Smooth muscle cell (in vitro differentiated cells): ENCODE measurements around the gene DAPK2. TPM values are rescaled to one million over a fixed set of nuclear protein-coding genes. Genes with fewer than 3 reads are reported as not detected.
"Not testable (repeated sequence)": the region's sequence is repeated elsewhere in the genome, so short reads cannot be mapped to it uniquely, and the experiment has no call there.

ENCODE experiments used
- DNase-seq: peaks from one replicate; lab custom pipeline; 2025; ENCODE audit not compliant: unreplicated experiment; lab: John Stamatoyannopoulos, UW
- H2AFZ ChIP-seq: fragments of 200-600 bp; sonication (generic); 2 replicates; pipeline ENCODE4 v1.6.0; 2016; ENCODE audit warnings: antibody characterized with exemption, low read depth, mild to moderate bottlenecking
- H3F3A ChIP-seq: fragments of 200-600 bp; sonication (generic); 2 replicates; pipeline ENCODE4 v1.6.0; 2017; ENCODE audit warnings: antibody characterized with exemption, low read depth
- H3K27ac ChIP-seq: fragments of 200-600 bp; sonication (generic); 2 replicates; pipeline ENCODE4 v1.5.1; 2016; ENCODE audit warnings: low read depth, mild to moderate bottlenecking
- H3K27me3 ChIP-seq: fragments of 200-600 bp; sonication (generic); 2 replicates; pipeline ENCODE4 v1.6.1; 2016; ENCODE audit warnings: low read depth, mild to moderate bottlenecking
- H3K36me3 ChIP-seq: fragments of 200-600 bp; sonication (generic); 2 replicates; pipeline ENCODE4 v1.5.1; 2016; ENCODE audit warnings: low read depth
- H3K4me1 ChIP-seq: fragments of 200-600 bp; sonication (generic); 2 replicates; pipeline ENCODE4 v1.5.1; 2016; ENCODE audit warnings: low read depth
- H3K4me2 ChIP-seq: fragments of 200-600 bp; sonication (generic); 2 replicates; pipeline ENCODE4 v1.6.0; 2016; ENCODE audit warnings: mild to moderate bottlenecking
- H3K4me3 ChIP-seq: fragments of 200-600 bp; sonication (generic); 2 replicates; pipeline ENCODE4 v1.5.1; 2016; ENCODE audit warnings: mild to moderate bottlenecking
- H3K79me2 ChIP-seq: fragments of 200-600 bp; sonication (generic); 2 replicates; pipeline ENCODE4 v1.6.0; 2016; ENCODE audit warnings: low read depth, mild to moderate bottlenecking
- H3K9ac ChIP-seq: fragments of 200-600 bp; sonication (generic); 2 replicates; pipeline ENCODE4 v1.6.0; 2016; ENCODE audit warnings: low read depth
- H3K9me3 ChIP-seq: fragments of 200-600 bp; sonication (generic); replicated peaks from 2 replicates; pipeline ENCODE4 v1.5.1; 2016; ENCODE audit warnings: low read depth
- H4K20me1 ChIP-seq: fragments of 200-600 bp; sonication (generic); 2 replicates; pipeline ENCODE4 v1.6.0; 2016; ENCODE audit warnings: low read depth
- CTCF ChIP-seq: fragments of 200-600 bp; sonication (generic); IDR thresholded peaks from 2 replicates; pipeline ENCODE4 v1.5.1; 2017; ENCODE audit warnings: borderline replicate concordance, mild to moderate bottlenecking, antibody characterized with exemption; ENCODE audit not compliant: insufficient read depth, poor library complexity, severe bottlenecking
- WGBS: methylation state at CpG from one replicate; pipeline ENCODE4 v1.1.7; 2016; ENCODE audit warnings: low lambda C conversion rate; 5-methylcytosine and 5-hydroxymethylcytosine counted together
- polyA plus RNA-seq: library from polyadenylated mRNA; unstranded; fragments of >200 nt; fragmentation: Nextera tagmentation; extraction: Ambion mirVana; gene quantifications from 2 replicates; pipeline ENCODE4 v1.2.1, GENCODE V29; 2016
- total RNA-seq: library from RNA; depleted of rRNA; stranded (reverse); fragments of >200 nt; gene quantifications from 2 replicates; pipeline ENCODE4 v1.2.3, GENCODE V29; 2014

Gene DAPK2
- total and polyA plus RNA-seq, 2 experiments from 2014 or later, result not detected

- no peak for TF ChIP-seq CTCF
- no peaks in the 10 kb centered on the region for H3K9me3 ChIP-seq
- H3K79me2 ChIP-seq, result no peaks in the 10 kb centered on the region
- no peak overlapping the region for H3K9ac ChIP-seq
- no peaks in the 10 kb centered on the region for H4K20me1 ChIP-seq
- no peak for DNase-seq
- no peaks in the 10 kb centered on the region for H3K36me3 ChIP-seq
- H3K27me3 ChIP-seq, result no peaks in the 10 kb centered on the region
- H3K27ac ChIP-seq, result no peak overlapping the region
- H3F3A ChIP-seq, result no peaks in the 10 kb centered on the region
- 91% methylated on average over 4 of the region's 4 CpGs for WGBS
- no peak overlapping the region for H3K4me2 ChIP-seq
- peaks cover 13% of the 10 kb centered on the region for H3K4me1 ChIP-seq
- no peak overlapping the region for H3K4me3 ChIP-seq
- no peak overlapping the region for H2AFZ ChIP-seq
Measured at GRCh38 chr15:63968122-63968524, 78.2 kb downstream of the DAPK2 start.

GRCh38 chr15:63967616-63968015 is 78.7 kb downstream of the DAPK2 start:
- Histone ChIP-seq H3F3A (no peaks in the 10 kb centered on the region), H3K27ac (no peak overlapping the region), H3K4me1 (peaks cover 8% of the 10 kb centered on the region), H3K4me3 (no peak overlapping the region), H3K4me2 (no peak overlapping the region), H2AFZ (no peak overlapping the region), H3K36me3 (no peaks in the 10 kb centered on the region), H4K20me1 (no peaks in the 10 kb centered on the region), H3K79me2 (no peaks in the 10 kb centered on the region), H3K27me3 (no peaks in the 10 kb centered on the region), H3K9me3 (no peaks in the 10 kb centered on the region), H3K9ac (no peak overlapping the region)
- DNase-seq, result no peak
- TF ChIP-seq CTCF, result no peak
- 84% methylated on average over 4 of the region's 4 CpGs for WGBS

GRCh38 chr15:63962947-63963721 is 83.2 kb downstream of the DAPK2 start:
- H3K79me2 ChIP-seq, H3K27ac ChIP-seq, H3K36me3 ChIP-seq, H3K27me3 ChIP-seq, H3K9me3 ChIP-seq, DNase-seq, H3F3A ChIP-seq, H3K4me2 ChIP-seq, H3K9ac ChIP-seq, H2AFZ ChIP-seq, H3K4me3 ChIP-seq, H3K4me1 ChIP-seq, H4K20me1 ChIP-seq: not testable (repeated sequence)
- WGBS, result 98% methylated on average over 15 of the region's 15 CpGs

GRCh38 chr15:63953524-63953923 is 92.8 kb downstream of the DAPK2 start:
- H3K27ac ChIP-seq, result no peak overlapping the region
- no peak for TF ChIP-seq CTCF
- H2AFZ ChIP-seq, result no peak overlapping the region
- no peak for DNase-seq
- no peak overlapping the region for H3K9ac ChIP-seq
- H3K9me3 ChIP-seq, result no peaks in the 10 kb centered on the region
- 64% methylated on average over 2 of the region's 2 CpGs for WGBS
- H3K79me2 ChIP-seq, result no peaks in the 10 kb centered on the region
- H3K4me2 ChIP-seq, result no peak overlapping the region
- H3K4me1 ChIP-seq, result no peaks in the 10 kb centered on the region
- H4K20me1 ChIP-seq, result no peaks in the 10 kb centered on the region
- H3K27me3 ChIP-seq, result no peaks in the 10 kb centered on the region
- no peaks in the 10 kb centered on the region for H3F3A ChIP-seq
- H3K36me3 ChIP-seq, result no peaks in the 10 kb centered on the region
- no peak overlapping the region for H3K4me3 ChIP-seq
